BLaER1 treated with 17β-estradiol and CSF1 and Interleukin-3, amounts not matched to agents 10 nM and 100 nM (cell line): ENCODE data around the gene PIK3AP1.

ENCODE experiments used
- H3K27ac ChIP-seq, 11 experiments: shearing (Covaris generic); formaldehyde crosslinking; 2 replicates each; pipeline ENCODE4 v1.8.1; 2022
- H3K27me3 ChIP-seq, 11 experiments: shearing (Covaris generic); formaldehyde crosslinking; 2 replicates each; pipeline ENCODE4 v1.8.1; 2022
- H3K36me3 ChIP-seq, 11 experiments: shearing (Covaris generic); formaldehyde crosslinking; 2 replicates each; pipeline ENCODE4 v1.8.1; 2022
- H3K4me1 ChIP-seq, 10 experiments: shearing (Covaris generic); formaldehyde crosslinking; 2 replicates each; pipeline ENCODE4 v1.8.1; 2022
- H3K4me2 ChIP-seq, 11 experiments: shearing (Covaris generic); formaldehyde crosslinking; 2 replicates each; pipeline ENCODE4 v1.8.1; 2022
- H3K4me3 ChIP-seq, 10 experiments: shearing (Covaris generic); formaldehyde crosslinking; 2 replicates each; pipeline ENCODE4 v1.8.1; 2022
- H3K9ac ChIP-seq, 11 experiments: shearing (Covaris generic); formaldehyde crosslinking; 2 replicates each; pipeline ENCODE4 v1.8.1; 2022
- H3K9me3 ChIP-seq, 11 experiments: shearing (Covaris generic); formaldehyde crosslinking; replicated peaks in 1 of 11; 2 replicates each; pipeline ENCODE4 v1.8.1; 2022
- H4K20me1 ChIP-seq, 11 experiments: shearing (Covaris generic); formaldehyde crosslinking; 2 replicates each; pipeline ENCODE4 v1.8.1; 2022
- Cebpa-rat ChIP-seq, 11 experiments: shearing (Covaris generic); IDR thresholded peaks; 2 replicates each; pipeline ENCODE4 v1.8.1; 2022

The PIK3AP1 gene

DNA sequence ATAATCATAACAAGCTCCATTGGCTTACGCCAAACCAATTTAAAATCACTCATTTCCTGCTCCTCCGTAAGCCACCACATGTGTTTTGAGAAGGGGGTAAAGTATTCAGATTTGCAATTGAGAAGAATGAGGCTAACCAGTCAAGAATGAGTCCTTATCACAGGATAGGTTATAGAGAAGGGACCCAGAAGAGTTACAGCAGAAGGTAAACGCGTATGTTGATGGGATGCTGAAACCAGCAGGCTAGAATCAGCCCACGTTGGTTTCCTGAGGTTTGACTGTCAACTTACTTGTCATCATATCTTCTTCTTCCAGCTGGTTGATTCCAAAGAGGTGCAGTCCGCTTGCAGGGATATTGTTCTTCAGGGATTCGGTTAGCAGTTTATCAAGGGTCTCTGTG is 69.4 kb downstream of the PIK3AP1 start:
- peak overlapping the region; percentile 68 to 90 (median 75) for H3K9ac ChIP-seq

GRCh38 chr10:96648297-96648696 is 72.0 kb downstream of the PIK3AP1 start:
- H3K27ac ChIP-seq: peak overlapping the region in 10 of 11 experiments; percentile 58 to 96 (median 78); a peak in 20 of 22 replicates
- no peaks in the 10 kb centered on the region for H3K9me3 ChIP-seq
- peaks cover 81 to 93% (median 85%) of the 10 kb centered on the region in 11 experiments for H3K36me3 ChIP-seq
- H3K9ac ChIP-seq: peak overlapping the region; percentile 8 to 84 (median 52); a peak in 13 of 22 replicates
- H3K4me2 ChIP-seq: peak overlapping the region; percentile 71 to 98 (median 91)
- TF ChIP-seq Cebpa-rat (IDR thresholded peaks at IDR 0.05): no peak
- H3K4me1 ChIP-seq: peaks cover 91 to 100% (median 98%) of the 10 kb centered on the region in 10 experiments
- peak overlapping the region in 1 of 10 experiments; percentile 37; a peak in 2 of 20 replicates for H3K4me3 ChIP-seq
- no peaks in the 10 kb centered on the region for H3K27me3 ChIP-seq
- H4K20me1 ChIP-seq: peaks cover 0 to 97% (median 8%) of the 10 kb centered on the region in 11 experiments; a peak in 13 of 22 replicates

More for the DNA sequence above, 69.4 kb downstream of the PIK3AP1 start:
- Histone ChIP-seq H3K4me2 (peak overlapping the region; percentile 81 to 98 (median 93)), H3K36me3 (peaks cover 84 to 93% (median 86%) of the 10 kb centered on the region in 11 experiments), H3K4me3 (peak overlapping the region in 9 of 10 experiments; percentile 24 to 64 (median 47); a peak in 11 of 20 replicates), H3K27ac (peak overlapping the region; percentile 76 to 96 (median 89)), H3K4me1 (peaks cover 97 to 100% (median 100%) of the 10 kb centered on the region in 10 experiments), H3K9me3 (peaks cover 5 to 14% (median 11%) of the 10 kb centered on the region in 11 experiments; a peak in 20 of 22 replicates), H4K20me1 (peaks cover 0 to 98% (median 4%) of the 10 kb centered on the region in 11 experiments; a peak in 12 of 22 replicates), H3K27me3 (no peaks in the 10 kb centered on the region)
- no peak for TF ChIP-seq Cebpa-rat (IDR thresholded peaks at IDR 0.05)

GRCh38 chr10:96647466-96647865 is 72.8 kb downstream of the PIK3AP1 start:
- no peaks in the 10 kb centered on the region for H3K27me3 ChIP-seq
- peak overlapping the region in 3 of 10 experiments; percentile 4 to 37 (median 8); a peak in 4 of 20 replicates for H3K4me3 ChIP-seq
- H3K27ac ChIP-seq: peak overlapping the region; percentile 25 to 96 (median 67); a peak in 20 of 22 replicates
- H3K4me2 ChIP-seq: peak overlapping the region; percentile 71 to 98 (median 91)
- H3K9me3 ChIP-seq: no peaks in the 10 kb centered on the region
- peak overlapping the region; percentile 8 to 84 (median 52); a peak in 16 of 22 replicates for H3K9ac ChIP-seq
- peaks cover 0 to 97% (median 15%) of the 10 kb centered on the region in 11 experiments; a peak in 17 of 22 replicates for H4K20me1 ChIP-seq
- H3K36me3 ChIP-seq: peaks cover 85 to 94% (median 93%) of the 10 kb centered on the region in 11 experiments
- H3K4me1 ChIP-seq: peaks cover 91 to 100% (median 98%) of the 10 kb centered on the region in 10 experiments
- TF ChIP-seq Cebpa-rat (IDR thresholded peaks at IDR 0.05): no peak

DNA sequence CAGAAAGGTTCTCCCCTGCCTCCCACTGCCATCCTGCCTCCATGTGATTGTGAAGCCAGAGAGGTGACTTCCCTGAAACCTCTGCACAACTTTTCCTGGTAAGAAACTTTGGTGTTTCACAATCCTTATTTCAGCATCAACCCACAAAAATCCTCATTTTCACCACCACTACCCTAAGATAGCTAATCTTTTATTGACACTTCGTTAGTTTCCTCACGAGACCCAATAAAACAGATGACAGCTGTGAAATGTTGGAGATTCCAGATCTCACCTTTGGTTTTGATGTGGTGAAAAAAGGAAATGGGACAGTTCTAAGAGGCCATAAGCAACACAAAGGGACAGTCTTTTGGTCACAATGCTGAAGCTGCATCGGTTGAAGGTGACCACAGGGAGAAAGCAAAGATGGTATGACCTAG is 73.6 kb downstream of the PIK3AP1 start:
- Histone ChIP-seq H3K9ac (peak overlapping the region in 9 of 11 experiments; percentile 1 to 84 (median 31); a peak in 13 of 22 replicates), H4K20me1 (peaks cover 0 to 99% (median 22%) of the 10 kb centered on the region in 11 experiments; a peak in 17 of 22 replicates), H3K4me2 (peak overlapping the region; percentile 71 to 98 (median 91)), H3K4me1 (peaks cover 92 to 100% (median 98%) of the 10 kb centered on the region in 10 experiments), H3K9me3 (no peaks in the 10 kb centered on the region), H3K36me3 (peaks cover 91 to 100% (median 99%) of the 10 kb centered on the region in 11 experiments), H3K4me3 (peak overlapping the region in 1 of 10 experiments; percentile 5; a peak in 1 of 20 replicates), H3K27me3 (no peaks in the 10 kb centered on the region), H3K27ac (peak overlapping the region; percentile 34 to 96 (median 67); a peak in 21 of 22 replicates)
- peak in 10 of 11 experiments; percentile 12 to 69 (median 24); a peak in 5 of 22 replicates for TF ChIP-seq Cebpa-rat (IDR thresholded peaks at IDR 0.05)

- peaks cover 92 to 100% (median 98%) of the 10 kb centered on the region in 10 experiments for H3K4me1 ChIP-seq
- H4K20me1 ChIP-seq: peaks cover 0 to 99% (median 26%) of the 10 kb centered on the region in 11 experiments; a peak in 18 of 22 replicates
- peak overlapping the region in 8 of 11 experiments; percentile 2 to 84 (median 47); a peak in 14 of 22 replicates for H3K9ac ChIP-seq
- H3K4me2 ChIP-seq: peak overlapping the region; percentile 71 to 98 (median 91)
- H3K4me3 ChIP-seq: peak overlapping the region in 1 of 10 experiments; percentile 5; a peak in 1 of 20 replicates
- peak overlapping the region; percentile 34 to 96 (median 67); a peak in 20 of 22 replicates for H3K27ac ChIP-seq
- H3K36me3 ChIP-seq: peaks cover 91 to 100% (median 99%) of the 10 kb centered on the region in 11 experiments
- no peaks in the 10 kb centered on the region for H3K27me3 ChIP-seq
- no peak for TF ChIP-seq Cebpa-rat (IDR thresholded peaks at IDR 0.05)
- H3K9me3 ChIP-seq: no peaks in the 10 kb centered on the region
These were observed 74.0 kb downstream of the PIK3AP1 start for GRCh38 chr10:96646301-96646700.

DNA sequence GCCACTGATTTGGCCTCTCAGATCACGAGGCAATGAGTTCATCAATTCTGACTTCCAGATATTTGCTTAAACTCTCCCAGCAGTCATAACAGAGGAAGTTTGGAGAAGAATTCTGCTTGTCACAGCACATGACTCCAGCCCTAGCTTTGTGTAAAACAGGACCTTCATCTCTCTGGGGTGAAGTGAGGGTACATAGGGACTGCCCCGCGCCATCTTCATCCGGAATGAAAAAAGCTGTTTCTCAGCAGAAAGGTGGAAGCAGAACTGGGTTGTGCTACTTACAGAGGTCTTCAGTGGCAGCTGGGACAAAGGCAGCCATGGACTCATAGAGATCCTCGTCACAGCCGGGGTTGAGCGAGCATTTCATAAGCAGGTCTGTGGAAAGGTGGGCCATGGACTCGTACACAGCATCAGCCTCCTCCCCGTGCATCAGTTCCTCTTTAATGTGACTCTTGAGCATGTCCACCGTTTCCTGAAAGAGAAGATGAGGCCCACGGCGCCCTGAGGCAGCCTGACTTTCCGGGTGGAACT is 75.1 kb downstream of the PIK3AP1 start:
- peak overlapping the region in 10 of 11 experiments; percentile 1 to 84 (median 51); a peak in 17 of 22 replicates for H3K9ac ChIP-seq
- H3K4me2 ChIP-seq: peak overlapping the region; percentile 71 to 98 (median 91); a peak in 21 of 22 replicates
- peak overlapping the region; percentile 14 to 96 (median 67); a peak in 20 of 22 replicates for H3K27ac ChIP-seq
- peaks cover 90 to 100% (median 98%) of the 10 kb centered on the region in 11 experiments for H3K36me3 ChIP-seq
- no peaks in the 10 kb centered on the region for H3K9me3 ChIP-seq
- peak overlapping the region in 1 of 10 experiments; percentile 2; a peak in 2 of 20 replicates for H3K4me3 ChIP-seq
- peaks cover 2 to 99% (median 33%) of the 10 kb centered on the region in 11 experiments; a peak in 19 of 22 replicates for H4K20me1 ChIP-seq
- TF ChIP-seq Cebpa-rat (IDR thresholded peaks at IDR 0.05): no peak
- no peaks in the 10 kb centered on the region for H3K27me3 ChIP-seq
- H3K4me1 ChIP-seq: peaks cover 86 to 99% (median 93%) of the 10 kb centered on the region in 10 experiments

DNA sequence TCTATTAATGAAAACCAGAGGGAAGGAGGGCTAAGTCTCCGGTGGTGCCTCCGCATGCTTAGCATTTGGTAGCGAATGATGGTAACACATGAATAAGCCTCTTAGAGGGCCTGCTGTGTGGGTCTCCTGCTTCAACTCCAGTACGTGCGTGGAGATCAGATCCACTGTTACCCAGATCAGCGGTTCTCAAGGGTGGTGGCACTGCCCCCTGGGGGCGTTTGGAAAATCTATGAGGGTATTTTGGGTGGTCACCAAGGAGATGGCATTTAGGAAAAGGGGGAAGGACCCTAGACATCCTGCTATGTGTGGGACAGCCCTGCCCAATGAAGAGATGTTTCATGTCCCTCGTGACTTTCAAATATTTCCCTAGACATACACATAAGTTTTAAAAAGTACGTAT is 76.4 kb downstream of the PIK3AP1 start:
- H3K4me2 ChIP-seq: peak overlapping the region in 8 of 11 experiments; percentile 0 to 97 (median 34); a peak in 11 of 22 replicates
- H3K36me3 ChIP-seq: peaks cover 90 to 100% (median 98%) of the 10 kb centered on the region in 11 experiments
- peaks cover 73 to 90% (median 80%) of the 10 kb centered on the region in 10 experiments for H3K4me1 ChIP-seq
- peak overlapping the region in 9 of 11 experiments; percentile 12 to 96 (median 36); a peak in 13 of 22 replicates for H3K27ac ChIP-seq
- peak overlapping the region in 3 of 11 experiments; percentile 11 to 81 (median 55); a peak in 3 of 22 replicates for H3K9ac ChIP-seq
- no peaks in the 10 kb centered on the region for H3K9me3 ChIP-seq
- peaks cover 9 to 99% (median 46%) of the 10 kb centered on the region in 11 experiments; a peak in 20 of 22 replicates for H4K20me1 ChIP-seq
- no peak overlapping the region for H3K4me3 ChIP-seq
- no peaks in the 10 kb centered on the region for H3K27me3 ChIP-seq
- TF ChIP-seq Cebpa-rat (IDR thresholded peaks at IDR 0.05): no peak

DNA sequence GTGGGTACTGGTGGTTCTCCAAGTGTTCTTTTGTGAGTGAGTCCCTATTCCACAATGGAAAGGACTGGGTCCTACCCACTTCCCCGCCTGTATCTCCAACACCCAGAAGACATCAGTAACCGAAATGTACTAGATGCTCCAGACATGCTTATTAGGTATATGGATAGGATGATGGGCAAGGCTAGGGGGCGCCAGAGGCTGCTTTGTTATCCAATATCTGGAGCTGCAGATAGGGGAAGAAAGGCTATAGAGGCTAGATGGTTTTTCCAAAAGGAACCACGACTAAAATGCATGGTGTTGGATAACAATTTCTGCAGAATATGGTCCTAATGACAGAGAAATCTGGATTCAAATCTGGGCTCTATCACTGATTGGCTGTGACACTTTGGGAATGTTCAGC is 77.3 kb downstream of the PIK3AP1 start:
- peaks cover 63 to 81% (median 72%) of the 10 kb centered on the region in 10 experiments for H3K4me1 ChIP-seq
- peak overlapping the region in 9 of 11 experiments; percentile 6 to 97 (median 22); a peak in 11 of 22 replicates for H3K4me2 ChIP-seq
- no peaks in the 10 kb centered on the region for H3K27me3 ChIP-seq
- TF ChIP-seq Cebpa-rat (IDR thresholded peaks at IDR 0.05): no peak
- no peak overlapping the region for H3K4me3 ChIP-seq
- no peak overlapping the region; a peak in 2 of 22 replicates for H3K9ac ChIP-seq
- H3K27ac ChIP-seq: peak overlapping the region in 1 of 11 experiments; percentile 94; a peak in 2 of 22 replicates
- H4K20me1 ChIP-seq: peaks cover 14 to 99% (median 56%) of the 10 kb centered on the region in 11 experiments; a peak in 21 of 22 replicates
- H3K9me3 ChIP-seq: no peaks in the 10 kb centered on the region
- H3K36me3 ChIP-seq: peaks cover 90 to 100% (median 98%) of the 10 kb centered on the region in 11 experiments
